Hematopoietic multipotent progenitor cell treated with erythropoietin and hydrocortisone succinate and interleukin-3 and kit ligand, for 8 days (in vitro differentiated cells): ENCODE data around the gene COMMD1.
"Not testable (repeated sequence)": the region's sequence is repeated elsewhere in the genome, so short reads cannot be mapped to it uniquely, and the experiment has no call there.

Experiments
- DNase-seq: peaks from one replicate; pipeline ENCODE4 v3.0.0-alpha.2; 2015

Gene COMMD1

GRCh38 chr2:62032096-62032495 is 126.6 kb downstream of the COMMD1 start:
- no peak for DNase-seq

- DNase-seq = no peak
Measured at GRCh38 chr2:62034715-62035114, 129.2 kb downstream of the COMMD1 start.

DNA sequence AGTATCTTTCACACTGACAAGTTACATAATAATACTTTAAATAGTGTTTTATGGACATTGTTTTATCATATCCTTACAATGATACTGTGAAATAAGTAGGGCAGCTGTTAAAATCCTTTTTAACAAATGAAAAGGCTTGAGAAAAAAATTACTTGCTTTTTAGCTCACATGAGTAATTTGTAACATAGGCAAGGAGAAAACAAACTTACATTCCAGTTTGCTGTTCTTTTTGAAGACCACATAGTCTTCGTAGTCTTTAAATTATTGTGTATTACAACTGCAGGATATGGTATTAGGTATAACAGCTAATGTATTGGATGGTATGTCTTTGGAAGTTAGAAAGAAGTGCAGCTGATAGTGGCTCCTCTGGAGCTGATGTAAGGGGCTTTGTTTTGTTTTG is 130.8 kb downstream of the COMMD1 start:
- no peak for DNase-seq

DNA sequence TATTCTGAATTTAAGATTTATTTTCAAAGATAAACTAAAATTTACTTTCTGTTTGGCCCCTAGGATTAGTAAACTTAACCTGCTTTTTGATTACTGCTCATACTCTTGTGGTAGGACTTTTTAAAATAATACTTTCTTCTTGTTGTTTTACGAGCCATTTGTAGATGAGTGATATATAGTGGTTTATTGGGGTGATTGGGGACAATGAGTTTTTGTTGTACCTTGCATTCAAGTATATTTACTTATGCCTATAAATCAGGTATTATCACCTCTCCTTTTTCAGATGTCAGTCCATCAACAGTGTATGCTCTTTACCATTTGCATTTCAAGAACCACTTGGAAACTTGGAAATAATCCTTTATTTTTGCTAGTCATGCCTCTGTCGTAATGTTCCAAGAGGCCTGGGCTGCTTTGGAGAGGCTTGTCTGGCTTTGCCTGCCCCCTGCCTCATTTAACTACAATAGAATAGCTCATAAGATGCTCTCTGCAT is 131.3 kb downstream of the COMMD1 start:
- DNase-seq = no peak

DNA sequence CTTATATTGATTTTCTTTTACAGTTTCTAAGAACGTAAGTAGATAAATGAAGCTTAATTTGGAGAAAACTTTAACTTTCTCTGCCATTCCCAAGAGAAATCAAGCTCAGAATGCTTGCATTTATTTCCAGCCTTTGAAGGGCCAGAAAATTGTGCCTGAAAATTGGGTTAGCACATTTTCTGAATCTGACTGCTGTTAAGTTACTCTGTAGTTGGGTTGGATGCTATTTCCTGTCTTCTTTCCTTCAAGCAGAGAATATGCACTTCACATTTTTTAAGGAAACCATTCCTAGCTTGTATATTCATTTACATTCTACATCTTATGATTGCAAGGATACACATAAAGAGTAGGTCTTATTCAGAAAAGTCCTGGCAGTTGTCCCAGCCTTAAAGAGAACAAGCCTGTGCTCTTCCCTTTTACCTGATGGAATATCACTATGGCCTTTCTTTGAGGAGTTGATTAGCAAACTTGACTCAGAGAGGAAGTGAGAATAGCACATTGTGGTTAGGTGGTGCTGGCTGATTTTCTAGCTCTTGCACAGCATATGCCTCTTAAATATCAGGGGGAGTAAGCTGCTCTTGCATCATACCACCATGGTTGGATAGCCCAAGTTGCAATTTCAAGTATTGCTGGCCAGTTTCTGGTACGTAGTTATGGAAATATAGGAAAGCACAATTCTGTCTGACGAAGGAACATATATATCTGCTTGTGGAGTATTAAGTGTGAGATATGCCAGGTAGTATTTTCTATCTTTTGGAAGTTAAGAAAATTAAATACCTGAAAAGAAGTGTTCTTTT is 133.7 kb downstream of the COMMD1 start:
- DNase-seq = peak; percentile 66

DNA sequence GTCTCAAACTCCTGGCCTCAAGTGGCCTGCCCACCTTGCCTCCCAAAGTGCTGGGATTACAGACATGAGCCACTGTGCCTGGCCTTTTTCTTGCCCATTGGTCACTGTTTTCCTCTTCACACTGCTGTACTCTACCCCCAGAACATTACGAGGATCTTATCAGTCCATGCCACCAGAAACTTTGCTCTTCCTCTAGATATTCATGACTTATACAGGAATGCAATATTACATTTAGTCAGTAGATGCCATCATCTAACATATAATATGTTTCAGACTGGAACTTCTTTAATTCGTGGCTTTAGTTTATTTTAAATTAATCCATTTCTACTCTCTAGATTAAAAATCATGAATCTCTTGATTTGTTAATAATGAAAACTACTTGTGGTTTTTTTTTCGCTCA is 135.5 kb downstream of the COMMD1 start:
- peak; percentile 55 for DNase-seq

- DNase-seq = not testable (repeated sequence)
Measured at GRCh38 chr2:62041701-62042385, 136.4 kb downstream of the COMMD1 start.

- DNase-seq = no peak
Measured at GRCh38 chr2:62042400-62042799, 136.9 kb downstream of the COMMD1 start.

- no peak for DNase-seq
Measured at GRCh38 chr2:62042944-62043343, 137.5 kb downstream of the COMMD1 start.

DNA sequence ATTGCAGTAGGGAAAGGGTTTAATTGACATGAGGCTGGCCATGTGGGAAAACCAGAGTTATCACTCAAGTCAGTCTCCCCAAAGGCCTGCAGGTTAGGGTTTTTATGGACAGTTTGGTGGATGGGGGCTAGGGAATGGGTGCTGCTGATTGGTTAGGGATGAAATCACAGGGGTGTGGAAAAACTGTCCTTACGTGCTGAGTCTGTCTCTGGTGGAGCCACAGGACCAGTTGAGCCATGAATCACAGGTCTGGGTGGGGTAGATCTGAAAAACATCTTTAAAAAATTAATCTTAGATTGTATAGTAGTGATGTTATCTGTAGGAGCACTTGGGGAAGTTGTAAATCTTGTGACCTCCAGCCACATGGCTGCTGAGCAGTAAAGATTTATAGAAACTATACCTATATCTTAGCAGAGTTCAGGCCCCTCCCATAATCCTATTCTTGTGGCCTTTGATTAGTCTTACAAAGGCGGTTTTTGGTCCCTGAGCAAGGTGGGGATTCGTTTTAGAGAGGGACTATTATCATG is 139.6 kb downstream of the COMMD1 start:
- DNase-seq = no peak

GRCh38 chr2:62046141-62046540 is 140.7 kb downstream of the COMMD1 start:
- DNase-seq = no peak

- no peak for DNase-seq
Measured at GRCh38 chr2:62050456-62051045, 145.1 kb downstream of the COMMD1 start.

DNA sequence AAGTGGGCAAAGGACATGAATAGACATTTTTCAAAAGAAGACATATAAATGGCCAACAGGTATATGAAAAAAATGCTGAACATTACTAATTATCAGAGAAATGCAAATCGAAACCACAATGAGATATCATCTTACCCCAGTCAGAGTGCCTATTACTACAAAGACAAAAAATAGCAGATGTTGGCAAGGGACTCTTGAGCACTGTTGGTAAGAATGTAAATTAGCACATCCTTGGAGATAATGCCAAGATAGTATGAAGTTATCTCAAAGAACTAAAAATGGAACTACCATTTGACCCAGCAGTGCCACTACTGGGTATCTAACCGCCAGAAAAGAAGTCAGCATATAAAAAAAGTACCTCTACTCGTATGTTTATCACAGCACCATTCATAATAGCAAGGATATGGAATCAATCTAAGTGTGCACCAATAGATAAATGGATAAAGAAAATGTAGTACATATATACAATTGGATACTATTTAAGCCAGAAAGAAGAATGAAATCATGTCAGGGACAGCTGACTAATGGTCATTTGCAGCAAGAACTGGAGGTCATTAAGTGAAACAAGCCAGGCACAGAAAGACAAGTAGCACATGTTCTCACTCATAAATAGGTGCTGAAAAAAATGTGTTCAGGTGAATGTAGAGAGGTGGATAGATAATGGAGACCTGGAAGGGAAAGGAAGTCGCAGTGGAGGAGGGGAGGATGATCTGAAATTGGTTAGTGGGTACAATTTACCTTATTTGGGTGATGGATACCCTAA is 148.7 kb downstream of the COMMD1 start:
- DNase-seq = peak; percentile 36

- peak; percentile 89 for DNase-seq
Measured at GRCh38 chr2:62054916-62055450, 149.5 kb downstream of the COMMD1 start.

GRCh38 chr2:62055724-62056336 is 150.4 kb downstream of the COMMD1 start:
- no peak for DNase-seq

DNA sequence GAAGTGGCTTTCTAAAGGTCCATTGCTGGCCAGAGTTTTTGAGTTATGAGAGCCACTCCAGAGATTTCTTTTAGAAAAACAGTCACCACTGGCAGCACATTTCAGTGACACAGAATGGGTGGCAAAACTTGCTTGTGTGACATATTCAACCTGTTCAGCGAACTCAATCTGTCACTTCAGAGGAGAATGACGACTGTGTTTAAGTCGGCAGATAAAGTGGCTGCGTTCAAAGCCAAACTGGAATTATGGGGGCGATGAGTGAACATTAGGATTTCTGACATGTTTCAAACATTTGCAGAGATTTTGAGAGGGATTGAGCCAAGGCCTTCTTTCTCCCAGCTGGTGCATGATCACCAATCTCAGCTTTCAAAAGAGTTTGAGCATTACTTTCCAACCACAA is 150.9 kb downstream of the COMMD1 start:
- DNase-seq = no peak

- no peak for DNase-seq
Measured at GRCh38 chr2:62065243-62065642, 159.8 kb downstream of the COMMD1 start.

DNA sequence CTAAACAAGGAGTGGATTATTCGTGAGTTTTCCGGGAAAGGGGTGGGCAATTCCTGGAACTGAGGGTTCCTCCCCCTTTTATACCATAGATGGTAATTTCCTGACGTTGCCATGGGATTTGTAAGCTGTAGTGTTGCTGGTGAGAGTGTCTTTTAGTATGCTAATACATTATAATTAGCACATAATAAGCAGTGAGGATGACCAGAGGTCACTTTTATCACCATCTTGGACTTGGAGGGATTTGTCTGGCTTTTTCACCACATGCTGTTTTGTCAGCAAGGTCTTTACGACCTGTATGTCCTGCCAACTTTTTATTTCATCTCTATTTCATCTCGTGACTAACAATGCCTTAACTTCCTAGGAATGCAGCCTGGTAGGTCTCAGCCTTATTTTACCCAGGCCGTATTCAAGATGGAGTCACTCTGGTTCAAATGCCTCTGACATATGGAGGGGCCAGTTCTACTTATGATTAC is 165.7 kb downstream of the COMMD1 start:
- no peak for DNase-seq

DNA sequence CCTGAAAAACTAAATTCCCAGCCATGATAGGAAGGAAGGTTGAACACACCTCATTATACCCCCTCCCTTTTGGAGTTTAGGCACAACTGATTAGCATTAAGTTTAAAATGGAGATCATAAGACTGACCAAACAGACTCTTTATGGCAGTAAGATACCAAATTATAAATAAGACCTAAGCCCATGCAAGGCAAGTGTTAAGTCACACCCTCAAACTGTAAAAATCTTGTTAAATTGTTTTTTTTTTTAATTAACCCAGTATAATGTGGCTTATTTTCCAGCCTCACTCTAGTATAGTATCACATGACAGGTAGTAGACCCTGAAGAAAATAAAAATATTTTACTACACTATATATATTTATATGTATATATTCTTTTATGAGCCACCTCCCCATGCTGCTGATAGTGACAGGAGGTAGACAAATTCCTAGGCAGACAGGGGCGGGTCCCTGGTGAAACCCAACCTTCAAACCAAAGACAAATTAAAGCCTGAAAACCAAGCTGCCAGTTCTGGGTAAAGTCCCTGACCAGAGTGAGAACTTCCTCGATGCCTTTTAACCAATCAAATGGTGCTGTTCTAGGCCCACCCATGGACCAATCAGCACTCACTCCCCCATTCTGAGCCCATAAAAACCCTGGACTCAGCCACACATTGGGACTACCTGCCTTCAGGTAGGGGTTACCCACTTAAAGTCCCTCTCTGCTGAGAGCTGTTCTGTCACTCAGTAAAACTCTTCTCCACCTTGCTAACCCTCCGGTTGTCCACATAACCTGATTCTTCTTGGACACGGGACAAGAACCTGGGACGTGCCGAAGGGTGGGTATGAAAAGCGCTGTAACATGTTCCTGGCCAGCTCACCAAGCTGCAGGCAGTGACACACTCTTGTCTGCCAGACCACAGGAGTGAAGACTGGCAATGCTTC is 166.5 kb downstream of the COMMD1 start:
- no peak for DNase-seq

DNA sequence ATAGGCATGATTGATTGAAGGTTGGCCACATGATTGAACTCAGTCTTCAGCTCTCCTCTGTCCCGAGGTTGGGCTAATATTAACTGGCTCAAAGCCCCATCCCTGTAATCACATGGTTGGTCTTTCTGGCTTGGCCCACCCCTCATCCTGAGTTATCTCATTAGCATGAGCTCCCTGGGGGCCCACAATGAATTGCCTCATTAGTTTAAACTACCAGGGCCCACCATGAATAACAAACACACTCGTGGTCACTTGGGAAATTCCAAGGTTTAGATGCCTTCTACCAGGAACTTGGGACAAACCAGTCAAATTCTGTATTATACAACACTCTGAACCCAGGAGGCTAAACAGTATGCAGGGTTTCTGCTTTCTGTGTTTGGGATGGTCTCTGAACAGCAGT is 168.8 kb downstream of the COMMD1 start:
- no peak for DNase-seq
